Mesendoderm (in vitro differentiated cells): Measurements from ENCODE around the gene KCNQ5.

Experiments
- DNase-seq: peaks from one replicate; pipeline ENCODE4 v3.0.0; 2013
- H2AK5ac ChIP-seq: 2 replicates; pipeline ENCODE4 v1.6.1; 2013; ENCODE audit warnings: low read length, inconsistent platforms
- H2BK120ac ChIP-seq: 2 replicates; pipeline ENCODE4 v1.6.1; 2013; ENCODE audit warnings: low read depth, mild to moderate bottlenecking, low read length, moderate library complexity, mixed read lengths
- H2BK15ac ChIP-seq: replicated peaks from 2 replicates; pipeline ENCODE4 v1.6.1; 2013; ENCODE audit warnings: low read depth, mild to moderate bottlenecking, moderate library complexity
- H2BK5ac ChIP-seq: 2 replicates; pipeline ENCODE4 v1.6.1; 2013; ENCODE audit warnings: low read length, inconsistent platforms
- H3K18ac ChIP-seq: 2 replicates; pipeline ENCODE4 v1.6.1; 2013; ENCODE audit warnings: mild to moderate bottlenecking, low read length, mixed read lengths
- H3K23ac ChIP-seq: one replicate; pipeline ENCODE4 v1.6.1; 2013; ENCODE audit warnings: low read length
- H3K27ac ChIP-seq: 2 replicates; pipeline ENCODE4 v1.5.1; 2013; ENCODE audit warnings: low read depth, mild to moderate bottlenecking, inconsistent platforms, low read length, moderate library complexity
- H3K27me3 ChIP-seq: 2 replicates; pipeline ENCODE4 v1.6.1; 2013; ENCODE audit warnings: low read length, control low read depth, mild to moderate bottlenecking, inconsistent platforms; ENCODE audit not compliant: insufficient read depth, poor library complexity
- H3K36me3 ChIP-seq: 2 replicates; pipeline ENCODE4 v1.6.1; 2013; ENCODE audit warnings: low read length, inconsistent platforms; ENCODE audit not compliant: control insufficient read depth, insufficient read depth
- H3K4ac ChIP-seq: one replicate; pipeline ENCODE4 v1.6.1; 2013; ENCODE audit warnings: low read depth, mild to moderate bottlenecking, low read length, moderate library complexity
- H3K4me1 ChIP-seq: 2 replicates; pipeline ENCODE4 v1.6.1; 2013; ENCODE audit warnings: low read depth, low read length, inconsistent platforms; ENCODE audit not compliant: control insufficient read depth
- H3K4me2 ChIP-seq: 2 replicates; pipeline ENCODE4 v1.6.1; 2013; ENCODE audit warnings: low read length
- H3K4me3 ChIP-seq: 2 replicates; pipeline ENCODE4 v1.5.1; 2013; ENCODE audit warnings: mild to moderate bottlenecking, low read length
- H3K56ac ChIP-seq: one replicate; pipeline ENCODE4 v1.6.1; 2013; ENCODE audit warnings: low read length
- H3K79me1 ChIP-seq: 2 replicates; pipeline ENCODE4 v1.6.1; 2013; ENCODE audit warnings: low read length, inconsistent platforms
- H3K79me2 ChIP-seq: 2 replicates; pipeline ENCODE4 v1.6.1; 2013; ENCODE audit warnings: mild to moderate bottlenecking, low read length; ENCODE audit not compliant: control insufficient read depth, insufficient read depth
- H3K9ac ChIP-seq: 2 replicates; pipeline ENCODE4 v1.6.1; 2013; ENCODE audit warnings: low read length, inconsistent platforms
- H4K5ac ChIP-seq: one replicate; pipeline ENCODE4 v1.6.1; 2013; ENCODE audit warnings: low read length
- H4K8ac ChIP-seq: one replicate; pipeline ENCODE4 v1.6.1; 2013; ENCODE audit warnings: low read depth, mild to moderate bottlenecking, control low read depth, low read length, moderate library complexity
- WGBS: extraction: QIAGEN DNeasy Blood & Tissue Kit; methylation state at CpG from one replicate; pipeline ENCODE4 v1.1.7; 2013; ENCODE audit warnings: low lambda C conversion rate, missing lambda C conversion rate; ENCODE audit not compliant: insufficient coverage; ENCODE audit errors: extremely low coverage; 5-methylcytosine and 5-hydroxymethylcytosine counted together

The KCNQ5 gene

DNA sequence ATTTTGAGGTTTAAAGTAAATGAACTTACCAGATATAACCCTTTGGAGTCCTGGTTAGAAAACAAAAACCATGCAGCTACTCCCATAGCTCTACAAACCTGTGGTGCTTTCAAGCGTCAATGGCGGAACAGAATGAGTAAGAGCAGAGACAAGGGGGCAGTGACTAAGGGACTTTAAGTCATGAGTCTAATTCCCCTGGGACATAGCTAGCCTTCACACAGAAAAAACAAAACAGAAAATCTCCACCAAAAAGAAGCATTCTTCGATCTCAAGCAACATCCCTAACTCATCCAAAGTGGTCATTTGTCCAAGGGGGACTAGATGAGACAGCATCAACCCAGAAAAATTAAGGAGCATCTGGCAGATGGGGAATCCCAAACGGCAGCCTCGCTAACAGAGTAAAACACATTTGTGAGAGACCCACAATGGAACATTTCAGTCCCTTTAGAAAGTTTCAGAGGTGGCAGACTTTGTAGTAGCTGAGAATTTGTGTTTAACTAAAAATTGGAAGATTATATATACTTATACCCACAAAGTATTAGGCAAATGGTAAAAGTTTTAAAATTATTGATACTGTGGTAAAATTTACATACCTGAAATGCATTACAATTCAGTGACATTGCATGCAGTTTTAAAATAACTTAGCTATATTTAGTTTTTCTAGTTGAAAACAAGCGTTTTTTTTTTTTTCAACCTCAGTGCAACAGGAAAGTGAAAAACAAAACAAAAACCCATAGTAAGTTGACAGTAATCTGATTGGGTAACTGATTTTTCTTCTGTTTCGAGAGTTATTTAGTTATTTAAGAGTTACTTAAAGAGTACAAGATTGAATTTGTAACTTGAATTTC is 67.5 kb downstream of the KCNQ5 start:
- H3K23ac ChIP-seq, result no peak overlapping the region
- H3K18ac ChIP-seq, result no peak overlapping the region
- H2AK5ac ChIP-seq, result no peak overlapping the region
- H3K4ac ChIP-seq, result no peak overlapping the region
- no peak for DNase-seq
- H3K56ac ChIP-seq, result no peak overlapping the region
- no peak overlapping the region for H2BK5ac ChIP-seq
- no peak overlapping the region for H3K9ac ChIP-seq
- no peak overlapping the region for H2BK15ac ChIP-seq
- H2BK120ac ChIP-seq, result no peak overlapping the region
- no peak overlapping the region for H4K5ac ChIP-seq
- WGBS, result no CpG with 5 or more reads among the region's 7 CpGs
- no peak overlapping the region for H3K4me3 ChIP-seq
- H3K79me1 ChIP-seq, result no peaks in the 10 kb centered on the region
- no peaks in the 10 kb centered on the region for H3K36me3 ChIP-seq
- no peak overlapping the region for H3K4me2 ChIP-seq
- H3K27ac ChIP-seq, result no peak overlapping the region
- H3K4me1 ChIP-seq, result no peaks in the 10 kb centered on the region
- no peaks in the 10 kb centered on the region for H3K79me2 ChIP-seq
- H3K27me3 ChIP-seq, result no peaks in the 10 kb centered on the region
- no peak overlapping the region for H4K8ac ChIP-seq

DNA sequence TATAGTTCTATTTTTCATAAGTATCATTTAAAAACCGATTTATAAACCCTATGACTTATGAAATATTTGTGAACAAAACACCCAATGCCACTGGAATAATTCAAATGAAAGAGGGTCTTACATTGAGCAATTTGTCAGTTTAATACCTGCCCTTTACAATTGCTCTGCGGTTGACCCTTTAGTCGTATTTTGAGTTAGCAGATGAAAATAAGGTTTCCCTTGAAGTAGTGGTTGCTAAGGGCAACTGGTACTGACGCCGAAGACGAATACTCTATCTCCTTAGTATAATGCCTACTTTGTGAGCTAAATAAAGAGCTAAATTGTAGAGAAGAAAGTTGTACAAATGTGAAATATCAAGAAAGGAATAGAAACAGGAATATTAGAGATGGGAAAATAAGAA is 69.4 kb downstream of the KCNQ5 start:
- Histone ChIP-seq H3K9ac (no peak overlapping the region), H2BK120ac (no peak overlapping the region), H3K4me3 (no peak overlapping the region), H2BK5ac (no peak overlapping the region), H4K8ac (no peak overlapping the region), H3K18ac (no peak overlapping the region), H3K27ac (no peak overlapping the region), H3K79me1 (no peaks in the 10 kb centered on the region), H3K4me1 (no peaks in the 10 kb centered on the region), H3K4ac (no peak overlapping the region), H3K79me2 (no peaks in the 10 kb centered on the region), H4K5ac (no peak overlapping the region), H3K36me3 (no peaks in the 10 kb centered on the region), H3K23ac (no peak overlapping the region), H3K4me2 (no peak overlapping the region), H2BK15ac (no peak overlapping the region), H3K27me3 (no peaks in the 10 kb centered on the region), H3K56ac (no peak overlapping the region), H2AK5ac (no peak overlapping the region)
- no CpG with 5 or more reads among the region's 6 CpGs for WGBS
- no peak for DNase-seq

DNA sequence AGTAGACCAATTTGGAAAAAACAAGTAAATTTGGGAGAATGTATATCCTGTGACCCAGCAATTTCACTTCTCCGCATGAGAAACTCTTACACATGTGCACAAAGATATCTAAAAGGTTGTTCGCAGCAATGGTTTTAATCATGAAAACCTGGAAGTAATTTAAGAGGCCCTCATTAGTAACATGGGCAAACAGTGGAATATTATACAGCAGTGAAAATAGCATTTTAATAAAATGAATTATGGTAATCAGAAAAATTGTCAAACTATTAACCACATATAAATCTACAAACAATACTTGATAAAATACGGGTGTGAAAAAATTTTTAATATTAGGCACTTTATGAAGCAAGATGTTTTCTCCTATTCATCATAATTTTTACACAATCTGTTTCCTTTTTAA is 74.2 kb downstream of the KCNQ5 start:
- H2BK5ac ChIP-seq, result no peak overlapping the region
- H2AK5ac ChIP-seq, result no peak overlapping the region
- no peak overlapping the region for H3K4me3 ChIP-seq
- no peak overlapping the region for H3K27ac ChIP-seq
- no peak overlapping the region for H3K4ac ChIP-seq
- no peak overlapping the region for H4K5ac ChIP-seq
- H3K56ac ChIP-seq, result no peak overlapping the region
- no peak overlapping the region for H3K18ac ChIP-seq
- H3K23ac ChIP-seq, result no peak overlapping the region
- no peaks in the 10 kb centered on the region for H3K79me2 ChIP-seq
- H3K4me2 ChIP-seq, result no peak overlapping the region
- no peak overlapping the region for H2BK120ac ChIP-seq
- no peak overlapping the region for H4K8ac ChIP-seq
- no peaks in the 10 kb centered on the region for H3K4me1 ChIP-seq
- H3K9ac ChIP-seq, result no peak overlapping the region
- no CpG with 5 or more reads among the region's 3 CpGs for WGBS
- no peaks in the 10 kb centered on the region for H3K36me3 ChIP-seq
- DNase-seq, result no peak
- H3K27me3 ChIP-seq, result no peaks in the 10 kb centered on the region
- H3K79me1 ChIP-seq, result no peaks in the 10 kb centered on the region
- H2BK15ac ChIP-seq, result no peak overlapping the region

DNA sequence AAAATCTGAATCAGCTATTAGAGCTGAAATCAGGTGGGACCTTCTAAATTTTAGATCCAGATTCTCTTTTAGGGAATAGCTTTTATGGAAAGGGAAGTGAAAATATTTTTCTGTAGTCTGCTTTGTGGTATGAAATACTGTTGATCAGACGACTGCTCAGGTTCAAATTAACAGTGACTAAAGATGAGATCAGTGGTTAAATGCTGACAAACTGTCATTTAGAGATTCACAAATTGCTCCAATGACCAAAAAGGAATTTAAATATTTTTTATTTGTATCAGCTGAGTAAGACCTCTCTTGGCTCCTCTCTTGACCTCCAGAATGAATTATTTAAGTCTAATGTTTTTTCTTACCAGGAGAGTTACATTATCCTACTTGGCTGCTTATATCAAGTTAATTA is 77.3 kb downstream of the KCNQ5 start:
- Histone ChIP-seq H3K27ac (no peak overlapping the region), H3K4me2 (no peak overlapping the region), H3K18ac (no peak overlapping the region), H3K23ac (no peak overlapping the region), H3K27me3 (no peaks in the 10 kb centered on the region), H3K4me3 (no peak overlapping the region), H3K9ac (no peak overlapping the region), H3K4me1 (no peaks in the 10 kb centered on the region), H3K79me1 (no peaks in the 10 kb centered on the region), H3K4ac (no peak overlapping the region), H2AK5ac (no peak overlapping the region), H3K36me3 (no peaks in the 10 kb centered on the region), H2BK15ac (no peak overlapping the region), H2BK5ac (no peak overlapping the region), H4K5ac (no peak overlapping the region), H3K79me2 (no peaks in the 10 kb centered on the region), H3K56ac (no peak overlapping the region), H4K8ac (no peak overlapping the region), H2BK120ac (no peak overlapping the region)
- WGBS, result no CpG with 5 or more reads among the region's 1 CpG
- DNase-seq, result no peak

DNA sequence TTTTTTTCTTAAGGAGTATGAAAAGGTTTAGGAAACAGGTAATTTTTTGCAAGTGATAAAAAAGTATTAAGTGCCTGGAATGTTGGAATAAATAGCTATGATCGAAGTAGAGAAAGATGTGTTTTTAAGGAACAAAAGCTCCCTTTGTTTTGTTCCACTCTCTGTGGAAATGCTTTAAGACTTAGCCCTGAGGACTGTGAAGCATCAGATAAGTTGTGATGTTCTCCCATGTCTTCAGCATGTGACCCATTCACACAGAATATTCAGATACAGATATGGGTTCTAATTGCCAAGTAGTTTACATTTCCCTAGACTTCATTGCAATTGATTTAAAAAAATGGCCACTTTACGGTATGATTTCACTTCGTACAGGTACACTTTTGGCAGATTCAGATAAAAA is 80.6 kb downstream of the KCNQ5 start:
- H3K4me3 ChIP-seq, result no peak overlapping the region
- no peaks in the 10 kb centered on the region for H3K36me3 ChIP-seq
- no peak overlapping the region for H2AK5ac ChIP-seq
- no peak for DNase-seq
- no peak overlapping the region for H3K18ac ChIP-seq
- WGBS, result no CpG with 5 or more reads among the region's 3 CpGs
- H3K79me1 ChIP-seq, result no peaks in the 10 kb centered on the region
- H3K4me1 ChIP-seq, result no peaks in the 10 kb centered on the region
- no peak overlapping the region for H3K56ac ChIP-seq
- H2BK15ac ChIP-seq, result no peak overlapping the region
- H3K23ac ChIP-seq, result no peak overlapping the region
- H4K8ac ChIP-seq, result no peak overlapping the region
- no peaks in the 10 kb centered on the region for H3K27me3 ChIP-seq
- H3K27ac ChIP-seq, result no peak overlapping the region
- H3K4ac ChIP-seq, result no peak overlapping the region
- no peak overlapping the region for H4K5ac ChIP-seq
- no peaks in the 10 kb centered on the region for H3K79me2 ChIP-seq
- no peak overlapping the region for H2BK5ac ChIP-seq
- no peak overlapping the region for H2BK120ac ChIP-seq
- H3K9ac ChIP-seq, result no peak overlapping the region
- H3K4me2 ChIP-seq, result no peak overlapping the region

DNA sequence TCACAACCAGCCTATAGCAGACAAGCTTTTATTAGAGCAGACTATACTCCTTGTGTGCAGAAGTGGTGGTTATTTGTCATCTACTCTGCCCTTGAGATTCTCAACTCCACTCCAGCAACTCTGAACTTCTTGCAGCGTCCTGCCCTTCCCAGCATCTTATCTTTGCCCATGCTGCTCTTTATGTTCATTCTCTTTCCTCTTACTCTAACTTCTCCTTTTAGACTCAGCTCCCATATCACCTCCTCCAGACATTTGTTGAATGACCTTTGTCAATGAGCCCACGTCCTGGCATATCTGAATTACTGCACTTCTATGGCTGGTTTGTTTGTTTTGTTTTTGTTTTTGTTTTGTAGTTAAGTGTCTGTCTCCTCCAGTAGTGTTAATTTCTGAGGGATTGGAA is 81.2 kb downstream of the KCNQ5 start:
- no peak for DNase-seq
- no peak overlapping the region for H3K4me3 ChIP-seq
- H3K79me1 ChIP-seq, result no peaks in the 10 kb centered on the region
- H3K56ac ChIP-seq, result no peak overlapping the region
- no peak overlapping the region for H2BK15ac ChIP-seq
- no peak overlapping the region for H4K5ac ChIP-seq
- no peak overlapping the region for H3K27ac ChIP-seq
- WGBS, result no CpG with 5 or more reads among the region's 2 CpGs
- no peak overlapping the region for H2AK5ac ChIP-seq
- no peak overlapping the region for H2BK5ac ChIP-seq
- no peaks in the 10 kb centered on the region for H3K27me3 ChIP-seq
- no peak overlapping the region for H3K4me2 ChIP-seq
- H3K36me3 ChIP-seq, result no peaks in the 10 kb centered on the region
- no peak overlapping the region for H4K8ac ChIP-seq
- no peak overlapping the region for H3K4ac ChIP-seq
- no peak overlapping the region for H3K9ac ChIP-seq
- H3K18ac ChIP-seq, result no peak overlapping the region
- H3K79me2 ChIP-seq, result no peaks in the 10 kb centered on the region
- no peak overlapping the region for H2BK120ac ChIP-seq
- H3K23ac ChIP-seq, result no peak overlapping the region
- H3K4me1 ChIP-seq, result no peaks in the 10 kb centered on the region
